HepG2 (cell line): Measurements from ENCODE around the gene ARF4. TPM values are rescaled to one million over a fixed set of nuclear protein-coding genes. Genes with fewer than 3 reads are reported as not detected.

Experiments used
- ATAC-seq: fragments of 200-7000 bp; cut with Tn5 transposase; 3 replicates; pipeline ENCODE4 v1.9.1; 2020; ENCODE audit warnings: mild to moderate bottlenecking, moderate library complexity
- BruUV-seq: library from RNA; stranded (reverse); fragments of 400-500 nt; replicated peaks from 2 replicates; lab custom pipeline; 2021; lab: Mats Ljungman, UMichigan
- CTCF ChIA-PET: fragments of 300-600 bp; formaldehyde crosslinking; extraction: SDS; loops from one replicate; lab custom pipeline; 2021; ENCODE audit warnings: low total read pairs, inconsistent platforms, low intra/inter-chr PET ratio; lab: Yijun Ruan, JAX
- POLR2A ChIA-PET: fragments of 350-600 bp; sonication (Branson Sonifier 250); formaldehyde crosslinking; loops from one replicate; lab custom pipeline; 2020; ENCODE audit warnings: antibody characterized with exemption, inconsistent platforms; lab: Yijun Ruan, JAX
- DNase-seq: peaks from one replicate; pipeline ENCODE4 v3.0.0-alpha.2; 2015; ENCODE audit warnings: low spot score
- FAIRE-seq: peaks from 3 replicates; lab custom pipeline; 2011; peaks lifted over from hg19 to GRCh38; lab: Jason Lieb, UNC
- H2AFZ ChIP-seq: one replicate; pipeline ENCODE4 v1.6.1; 2011; ENCODE audit warnings: low read length, inconsistent platforms
- H3K27ac ChIP-seq: fragments of 300-600 bp; 3 replicates; pipeline ENCODE4 v1.8.0; 2011; ENCODE audit warnings: mixed run types, mild to moderate bottlenecking, mixed read lengths, low read length, inconsistent platforms; ENCODE audit not compliant: insufficient read depth; ENCODE audit errors: extremely low read length
- H3K27me3 ChIP-seq, 2 experiments: fragments of 200-600 bp in 1 of 2; 2 replicates in 1 of 2; 3 replicates in 1 of 2; pipeline versions ENCODE4 v1.6.0 to v1.8.0; 2011; ENCODE audit warnings: low read length in 2 of 2, mild to moderate bottlenecking in 2 of 2, moderate library complexity in 2 of 2, inconsistent platforms in 1 of 2; ENCODE audit not compliant: insufficient read depth in 2 of 2, control insufficient read depth in 1 of 2
- H3K36me3 ChIP-seq, 2 experiments: fragments of 200-600 bp in 1 of 2; replicated peaks in 1 of 2; 2 replicates in 1 of 2; 3 replicates in 1 of 2; pipeline versions ENCODE4 v1.5.1 to v1.8.0; 2011; ENCODE audit warnings: low read length in 2 of 2, inconsistent platforms in 1 of 2; ENCODE audit not compliant: insufficient read depth in 2 of 2, control insufficient read depth in 1 of 2
- H3K4me1 ChIP-seq: 2 replicates; pipeline ENCODE4 v1.5.1; 2012; ENCODE audit warnings: low read length, inconsistent platforms; ENCODE audit not compliant: insufficient read depth
- H3K4me2 ChIP-seq: 2 replicates; pipeline ENCODE4 v1.6.0; 2011; ENCODE audit warnings: low read depth, low read length, inconsistent platforms
- H3K4me3 ChIP-seq, 3 experiments: fragments of 200-600 bp in 1 of 3; sonication (generic), shearing (Covaris generic) in 1 of 3; replicated peaks in 1 of 3; 2 replicates each; pipeline ENCODE4 v1.5.1; 2011 to 2016; ENCODE audit warnings: low read length in 3 of 3, inconsistent platforms in 2 of 3, low read depth in 2 of 3, mild to moderate bottlenecking in 2 of 3, control low read depth in 1 of 3, mixed read lengths in 1 of 3; ENCODE audit not compliant: insufficient read depth in 1 of 3
- H3K79me2 ChIP-seq: one replicate; pipeline ENCODE4 v1.6.1; 2011; ENCODE audit warnings: low read length, inconsistent platforms; ENCODE audit not compliant: insufficient read depth
- H3K9ac ChIP-seq: 2 replicates; pipeline ENCODE4 v1.6.0; 2011; ENCODE audit warnings: mild to moderate bottlenecking, low read depth, low read length, inconsistent platforms; ENCODE audit not compliant: insufficient read depth
- H3K9me3 ChIP-seq: 2 replicates; pipeline ENCODE4 v1.5.1; 2012; ENCODE audit warnings: mild to moderate bottlenecking, low read length
- H4K20me1 ChIP-seq: 2 replicates; pipeline ENCODE4 v1.6.0; 2011; ENCODE audit warnings: inconsistent platforms, mild to moderate bottlenecking, low read length, moderate library complexity; ENCODE audit not compliant: insufficient read depth
- BCL6 ChIP-seq: IDR thresholded peaks from 2 replicates; pipeline ENCODE4 v1.6.1; 2016; ENCODE audit warnings: missing genetic modification reagents, missing compliant biosample characterization
- DPF2 ChIP-seq: sonication (generic); formaldehyde crosslinking; IDR thresholded peaks from 2 replicates; pipeline ENCODE4 v1.4.0; 2020; ENCODE audit warnings: mild to moderate bottlenecking, low read depth, missing genetic modification reagents, borderline replicate concordance
- FOSL2 ChIP-seq: sonication (generic); formaldehyde crosslinking; IDR thresholded peaks from 2 replicates; pipeline ENCODE4 v1.4.0; 2020; ENCODE audit warnings: missing genetic modification reagents
- GPN1 ChIP-seq: sonication (generic); formaldehyde crosslinking; IDR thresholded peaks from 2 replicates; pipeline ENCODE4 v1.5.1; 2020; ENCODE audit warnings: missing genetic modification reagents, borderline replicate concordance
- HOXA9 ChIP-seq: sonication (generic); formaldehyde crosslinking; IDR thresholded peaks from 2 replicates; pipeline ENCODE4 v1.8.1; 2022; ENCODE audit warnings: missing genetic modification reagents, mild to moderate bottlenecking, moderate library complexity, borderline replicate concordance
- IRF1 ChIP-seq: sonication (generic); formaldehyde crosslinking; IDR thresholded peaks from 2 replicates; pipeline ENCODE4 v1.4.0; 2020; ENCODE audit warnings: low read depth, mild to moderate bottlenecking, missing genetic modification reagents
- MBD4 ChIP-seq: IDR thresholded peaks from 2 replicates; pipeline ENCODE4 v1.6.1; 2012; ENCODE audit warnings: low read length, inconsistent platforms, borderline replicate concordance
- MLLT10 ChIP-seq: sonication (generic); formaldehyde crosslinking; IDR thresholded peaks from 2 replicates; pipeline ENCODE4 v1.4.0; 2020; ENCODE audit warnings: missing genetic modification reagents
- NKX3-1 ChIP-seq: sonication (generic); formaldehyde crosslinking; IDR thresholded peaks from 2 replicates; pipeline ENCODE4 v1.5.0; 2020; ENCODE audit warnings: missing genetic modification reagents
- PHF8 ChIP-seq: sonication (generic); formaldehyde crosslinking; IDR thresholded peaks from 2 replicates; pipeline ENCODE4 v1.5.0; 2020; ENCODE audit warnings: missing genetic modification reagents
- POLR2A ChIP-seq, 2 experiments: IDR thresholded peaks; 2 replicates each; pipeline ENCODE4 v1.6.1; 2011; ENCODE audit warnings: low read depth in 2 of 2, low read length in 2 of 2, mild to moderate bottlenecking in 1 of 2, moderate library complexity in 1 of 2; ENCODE audit not compliant: insufficient read depth in 1 of 2
- SOX13 ChIP-seq, 3 experiments: fragments of 450-650 bp in 1 of 3; sonication (generic) in 1 of 3; formaldehyde crosslinking in 1 of 3; IDR thresholded peaks in 2 of 3; conservative IDR thresholded peaks in 1 of 3; 2 replicates each; pipeline versions ENCODE4 v1.5.0 to v1.6.1; 2016 to 2020; ENCODE audit warnings: antibody characterized with exemption in 1 of 3, mild to moderate bottlenecking in 1 of 3, missing compliant biosample characterization in 1 of 3, missing genetic modification reagents in 1 of 3, moderate library complexity in 1 of 3
- SRF ChIP-seq: IDR thresholded peaks from 2 replicates; pipeline ENCODE4 v1.6.1; 2011; ENCODE audit warnings: mild to moderate bottlenecking, low read depth, low read length, moderate library complexity
- ZBTB3 ChIP-seq: sonication (generic); formaldehyde crosslinking; IDR thresholded peaks from 2 replicates; pipeline ENCODE4 v1.4.0; 2020; ENCODE audit warnings: low read depth, mild to moderate bottlenecking, moderate library complexity, missing genetic modification reagents, borderline replicate concordance
- ZNF207 ChIP-seq: fragments of 450-650 bp; IDR thresholded peaks from 2 replicates; pipeline ENCODE4 v1.6.1; 2016; ENCODE audit warnings: antibody characterized with exemption, borderline replicate concordance
- ZNF367 ChIP-seq: sonication (generic); formaldehyde crosslinking; IDR thresholded peaks from 2 replicates; pipeline ENCODE4 v1.4.0; 2020; ENCODE audit warnings: missing genetic modification reagents, borderline replicate concordance
- ZNF430 ChIP-seq: sonication (generic); formaldehyde crosslinking; IDR thresholded peaks from 2 replicates; pipeline ENCODE4 v1.9.0; 2021; ENCODE audit warnings: mild to moderate bottlenecking, missing genetic modification reagents
- ZNF605 ChIP-seq: sonication (generic); formaldehyde crosslinking; IDR thresholded peaks from 2 replicates; pipeline ENCODE4 v1.8.0; 2022; ENCODE audit warnings: mild to moderate bottlenecking, missing genetic modification reagents
- ZNF773 ChIP-seq: sonication (generic); formaldehyde crosslinking; IDR thresholded peaks from 2 replicates; pipeline ENCODE4 v1.4.0; 2020; ENCODE audit warnings: missing genetic modification reagents, borderline replicate concordance
- ZNF792 ChIP-seq: IDR thresholded peaks from 2 replicates; pipeline ENCODE4 v1.6.1; 2016
- WGBS: methylation state at CpG from one replicate; pipeline ENCODE4 v1.1.6; 2017; ENCODE audit warnings: low lambda C conversion rate; 5-methylcytosine and 5-hydroxymethylcytosine counted together
- in situ Hi-C: cut with HindIII; loops from 2 replicates; pipeline ENCODE4 v1.10.0; 2017; ENCODE audit warnings: low pct_unique_long_range_greater_than_20kb; ENCODE audit not compliant: extremely low pct_ligation_motif_present
- intact Hi-C: fragments of 100-400 bp; cut with micrococcal nuclease; formaldehyde crosslinking; loops from one replicate; pipeline ENCODE4 v1.10.0; 2022; ENCODE audit not compliant: unreplicated experiment
- polyA plus RNA-seq, 8 experiments: library from polyadenylated mRNA; depleted of rRNA in 3 of 8; stranded (reverse) in 7 of 8; unstranded in 1 of 8; fragments of >200 nt; fragmentation: Illumina TruSeq in 4 of 8; extraction: Trizol in 4 of 8; gene quantifications; 2 replicates each; pipeline versions ENCODE4 v1.2.1 to v1.2.3, GENCODE V29; 2011 to 2016; ENCODE audit warnings: low read depth in 4 of 8, missing spikeins in 1 of 8, mixed read lengths in 1 of 8; ENCODE audit not compliant: insufficient read depth in 1 of 8
- total RNA-seq, 5 experiments: library from RNA; depleted of rRNA; stranded (reverse); fragments of >200 nt; fragmentation: Illumina TruSeq; extraction: Trizol; gene quantifications; 2 replicates each; pipeline ENCODE4 v1.2.3, GENCODE V29; 2016; ENCODE audit warnings: low read depth in 1 of 5
- TF ChIP-seq, protein P1 (sequence below): sonication (generic); formaldehyde crosslinking; IDR thresholded peaks from 2 replicates; pipeline ENCODE4 v1.4.0; 2020; ENCODE audit warnings: mild to moderate bottlenecking, missing genetic modification reagents

Gene ARF4
- total and polyA plus RNA-seq, 2 of the 13 experiments (the other 11 are each of a cell fraction or from before 2014, with no cell fraction given) = 184 to 250 TPM

- Histone ChIP-seq H3K27ac (no peak overlapping the region), H3K9me3 (no peaks in the 10 kb centered on the region)
Observed at GRCh38 chr3:57546616-57547015, 50.5 kb downstream of the ARF4 start.

DNA sequence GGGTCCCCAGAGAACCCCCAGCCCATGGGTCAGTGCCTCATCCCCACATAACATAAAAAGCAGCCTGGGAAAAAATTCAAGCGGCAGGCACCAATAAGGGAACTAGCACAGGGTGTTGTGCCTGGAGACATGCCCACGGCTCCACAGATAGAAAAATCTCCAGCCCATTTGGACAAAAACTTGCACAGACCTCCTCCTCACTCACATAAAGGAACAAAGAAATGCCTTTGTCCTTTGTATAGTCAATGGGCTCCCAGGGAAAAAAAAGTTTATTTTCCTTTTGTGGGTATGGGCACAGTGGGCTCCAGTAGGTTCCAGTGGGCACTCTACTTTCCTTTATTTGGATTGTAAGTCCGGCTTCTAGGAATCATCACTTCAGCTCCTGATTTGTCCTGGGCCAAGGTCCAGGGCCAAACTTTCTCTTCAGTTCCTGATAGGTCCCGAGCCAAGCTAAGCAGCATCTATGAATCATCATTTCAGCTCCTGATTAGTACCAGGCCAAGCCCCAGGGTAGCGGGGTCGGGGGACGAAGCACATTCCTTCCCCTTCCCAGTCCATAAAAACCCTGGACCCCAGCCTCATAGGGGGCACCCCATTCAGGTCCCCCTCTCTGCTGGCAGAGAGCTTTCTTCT is 51.4 kb downstream of the ARF4 start:
- BruUV-seq = no TSS peak
- ChIA-PET POLR2A (interaction anchor here (1.2 kb wide), 1 partner anchor 10 kb away, joined by 12 read pairs; the partner anchor contains the start of gene PDE12), CTCF (no interaction called here)
- H4K20me1 ChIP-seq = no peaks in the 10 kb centered on the region
- FAIRE-seq = no peak
- H3K27ac ChIP-seq = no peak overlapping the region
- in situ Hi-C loops (no loop called here), intact Hi-C loops (no loop called here)
- no peaks in the 10 kb centered on the region for H3K27me3 ChIP-seq
- peaks cover 29% of the 10 kb centered on the region for H3K4me1 ChIP-seq
- no peak overlapping the region for H3K9ac ChIP-seq
- H3K36me3 ChIP-seq = no peaks in the 10 kb centered on the region
- 34% methylated on average over 6 of the region's 7 CpGs for WGBS
- no peaks in the 10 kb centered on the region for H3K9me3 ChIP-seq
- H3K4me2 ChIP-seq = peak overlapping the region; percentile 39
- H3K4me3 ChIP-seq = no peak overlapping the region
- no peaks in the 10 kb centered on the region for H3K79me2 ChIP-seq
- DNase-seq = peak; percentile 31
- no peak overlapping the region for H2AFZ ChIP-seq
- peak; percentile 73 for ATAC-seq
- TF ChIP-seq MLLT10 (no peak), ZNF792 (CRISPR knock-in tag) (no peak), BCL6 (peak; percentile 44), ZNF367 (CRISPR knock-in tag) (no peak), SOX13 (IDR thresholded peaks at IDR 0.05) (no peak), SOX13 (CRISPR knock-in tag; conservative IDR thresholded peaks at IDR 0.05 in 1 of 2, IDR thresholded peaks at IDR 0.05 in 1 of 2) (peak in 1 of 2 experiments; percentile 36; a peak in 2 of 4 replicates), ZNF207 (no peak), GPN1 (no peak), DPF2 (CRISPR knock-in tag) (no peak), FOSL2 (CRISPR knock-in tag) (peak; percentile 73), PHF8 (CRISPR knock-in tag) (no peak), MBD4 (no peak), ZNF605 (CRISPR knock-in tag) (0 out of 2 replicates have a peak, but pooled peaks have one; percentile 30), HOXA9 (CRISPR knock-in tag) (no peak)

More at GRCh38 chr3:57546616-57547015, 50.5 kb downstream of the ARF4 start:
- Histone ChIP-seq H3K4me1 (peaks cover 29% of the 10 kb centered on the region), H4K20me1 (no peaks in the 10 kb centered on the region), H3K27me3 (no peaks in the 10 kb centered on the region), H3K9ac (no peak overlapping the region), H3K4me3 (no peak overlapping the region), H2AFZ (no peak overlapping the region), H3K79me2 (no peaks in the 10 kb centered on the region), H3K36me3 (no peaks in the 10 kb centered on the region), H3K4me2 (no peak overlapping the region)
- 73% methylated on average over 1 of the region's 1 CpG for WGBS
- CTCF ChIA-PET = no interaction called here
- TF ChIP-seq POLR2A (IDR thresholded peaks at IDR 0.05; ENCODE audit: insufficient read depth in 1 of 2, low read depth in 2 of 2, low read length in 2 of 2) (no peak), SRF (no peak), ZBTB3 (CRISPR knock-in tag) (no peak), ZNF430 (CRISPR knock-in tag) (no peak), IRF1 (CRISPR knock-in tag) (no peak), ZNF773 (CRISPR knock-in tag) (no peak), NKX3-1 (CRISPR knock-in tag) (no peak)
- TF ChIP-seq, protein P1, sequence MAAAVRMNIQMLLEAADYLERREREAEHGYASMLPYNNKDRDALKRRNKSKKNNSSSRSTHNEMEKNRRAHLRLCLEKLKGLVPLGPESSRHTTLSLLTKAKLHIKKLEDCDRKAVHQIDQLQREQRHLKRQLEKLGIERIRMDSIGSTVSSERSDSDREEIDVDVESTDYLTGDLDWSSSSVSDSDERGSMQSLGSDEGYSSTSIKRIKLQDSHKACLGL (CRISPR knock-in tag) = no peak
- no TSS peak for BruUV-seq
- POLR2A ChIA-PET = interaction anchor here (1.2 kb wide), 1 partner anchor 9 kb away, joined by 12 read pairs; the partner anchor contains the start of gene PDE12
- no peak for ATAC-seq
- in situ Hi-C loops (no loop called here), intact Hi-C loops (no loop called here)
- FAIRE-seq = no peak
- no peak for DNase-seq
